Nephron (organoid): ENCODE results near the gene ZC3H10.

Source experiments
- H3K27ac Mint-ChIP-seq, 3 experiments: 2 replicates each; pipeline ENCODE4 v1.8.0; 2020; ENCODE audit warnings: mixed read lengths in 3 of 3, mild to moderate bottlenecking in 2 of 3, moderate library complexity in 1 of 3
- H3K27me3 Mint-ChIP-seq: 2 replicates; pipeline ENCODE4 v1.8.0; 2021; ENCODE audit warnings: low read depth, mild to moderate bottlenecking, moderate library complexity, mixed read lengths
- H3K36me3 Mint-ChIP-seq: 2 replicates; pipeline ENCODE4 v1.8.0; 2020; ENCODE audit warnings: low read depth, mixed read lengths
- H3K4me1 Mint-ChIP-seq: 2 replicates; pipeline ENCODE4 v1.8.0; 2020; ENCODE audit warnings: mixed read lengths
- H3K4me3 Mint-ChIP-seq, 3 experiments: 2 replicates each; pipeline ENCODE4 v1.8.0; 2020; ENCODE audit warnings: mild to moderate bottlenecking in 3 of 3, mixed read lengths in 3 of 3, moderate library complexity in 2 of 3
- H3K9me3 Mint-ChIP-seq: 2 replicates; pipeline ENCODE4 v1.8.0; 2020; ENCODE audit warnings: mixed read lengths
- TF ChIP-seq, protein P1 (sequence below), 3 experiments: fragments of 200-600 bp; sonication (generic); IDR thresholded peaks; one replicate each; pipeline ENCODE4 v1.5.0; 2021; ENCODE audit warnings: antibody characterized with exemption in 3 of 3; ENCODE audit not compliant: unreplicated experiment in 3 of 3

ZC3H10 gene

DNA sequence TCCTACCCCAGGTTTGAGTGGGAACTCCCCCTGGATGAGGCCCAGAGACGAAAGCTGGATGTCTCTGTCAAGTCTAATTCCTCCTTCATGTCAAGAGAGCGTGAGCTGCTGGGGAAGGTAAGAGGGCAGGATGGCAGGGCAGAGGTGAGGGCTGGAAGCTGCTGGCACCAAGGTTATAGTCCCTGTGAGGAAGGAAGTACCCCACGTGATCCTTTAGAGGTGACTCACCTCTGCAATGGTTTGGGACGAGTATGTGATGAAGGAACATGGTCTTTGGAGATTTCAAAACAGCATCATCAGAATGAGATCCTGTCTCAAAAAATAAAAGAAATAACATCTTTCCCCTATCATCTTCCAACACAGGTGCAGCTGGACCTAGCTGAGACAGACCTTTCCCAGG, 25.2 kb downstream of the ZC3H10 start:
- H3K9me3 Mint-ChIP-seq: no peaks in the 10 kb centered on the region
- peaks cover 12% of the 10 kb centered on the region for H3K4me1 Mint-ChIP-seq
- H3K27me3 Mint-ChIP-seq: no peaks in the 10 kb centered on the region
- H3K36me3 Mint-ChIP-seq: peaks cover 56% of the 10 kb centered on the region
- H3K27ac Mint-ChIP-seq: no peak overlapping the region
- TF ChIP-seq, protein P1, sequence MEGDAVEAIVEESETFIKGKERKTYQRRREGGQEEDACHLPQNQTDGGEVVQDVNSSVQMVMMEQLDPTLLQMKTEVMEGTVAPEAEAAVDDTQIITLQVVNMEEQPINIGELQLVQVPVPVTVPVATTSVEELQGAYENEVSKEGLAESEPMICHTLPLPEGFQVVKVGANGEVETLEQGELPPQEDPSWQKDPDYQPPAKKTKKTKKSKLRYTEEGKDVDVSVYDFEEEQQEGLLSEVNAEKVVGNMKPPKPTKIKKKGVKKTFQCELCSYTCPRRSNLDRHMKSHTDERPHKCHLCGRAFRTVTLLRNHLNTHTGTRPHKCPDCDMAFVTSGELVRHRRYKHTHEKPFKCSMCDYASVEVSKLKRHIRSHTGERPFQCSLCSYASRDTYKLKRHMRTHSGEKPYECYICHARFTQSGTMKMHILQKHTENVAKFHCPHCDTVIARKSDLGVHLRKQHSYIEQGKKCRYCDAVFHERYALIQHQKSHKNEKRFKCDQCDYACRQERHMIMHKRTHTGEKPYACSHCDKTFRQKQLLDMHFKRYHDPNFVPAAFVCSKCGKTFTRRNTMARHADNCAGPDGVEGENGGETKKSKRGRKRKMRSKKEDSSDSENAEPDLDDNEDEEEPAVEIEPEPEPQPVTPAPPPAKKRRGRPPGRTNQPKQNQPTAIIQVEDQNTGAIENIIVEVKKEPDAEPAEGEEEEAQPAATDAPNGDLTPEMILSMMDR (IDR thresholded peaks at IDR 0.05; ENCODE audit: unreplicated experiment in 3 of 3): no peak
- H3K4me3 Mint-ChIP-seq: no peak overlapping the region

- Mint-ChIP-seq H3K27me3 (no peaks in the 10 kb centered on the region), H3K4me3 (no peak overlapping the region), H3K36me3 (peaks cover 49% of the 10 kb centered on the region), H3K27ac (no peak overlapping the region), H3K4me1 (peaks cover 12% of the 10 kb centered on the region), H3K9me3 (no peaks in the 10 kb centered on the region)
- TF ChIP-seq, protein P1 (IDR thresholded peaks at IDR 0.05; ENCODE audit: unreplicated experiment in 3 of 3): no peak
These were observed 25.8 kb downstream of the ZC3H10 start for GRCh38 chr12:56143870-56144269.

DNA sequence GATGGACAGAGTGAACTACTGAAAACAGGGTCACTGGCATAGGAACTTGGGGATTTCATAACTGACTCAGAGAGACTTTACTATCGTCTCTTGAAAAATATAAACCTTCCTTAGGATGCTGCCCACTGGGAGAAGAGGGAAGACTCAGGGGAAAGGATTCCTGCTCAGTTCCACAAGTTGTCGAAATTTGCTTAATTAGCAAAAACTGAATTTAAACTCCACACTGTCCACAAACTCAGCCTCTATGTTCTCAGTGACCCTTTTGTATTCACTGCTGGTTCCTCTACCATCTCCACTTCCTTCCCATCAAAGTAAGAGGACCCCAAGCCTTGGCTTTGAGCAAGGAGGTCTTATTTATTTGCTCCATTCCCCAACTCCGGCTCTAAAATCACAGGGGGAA, 27.2 kb downstream of the ZC3H10 start:
- H3K4me3 Mint-ChIP-seq: no peak overlapping the region
- H3K36me3 Mint-ChIP-seq: peaks cover 36% of the 10 kb centered on the region
- TF ChIP-seq, protein P1 (IDR thresholded peaks at IDR 0.05; ENCODE audit: unreplicated experiment in 3 of 3): no peak
- no peaks in the 10 kb centered on the region for H3K9me3 Mint-ChIP-seq
- H3K27ac Mint-ChIP-seq: peak overlapping the region in 2 of 3 experiments; percentile 6 to 37
- H3K27me3 Mint-ChIP-seq: no peaks in the 10 kb centered on the region
- peaks cover 15% of the 10 kb centered on the region for H3K4me1 Mint-ChIP-seq

- peaks cover 25% of the 10 kb centered on the region for H3K36me3 Mint-ChIP-seq
- no peaks in the 10 kb centered on the region for H3K9me3 Mint-ChIP-seq
- peak overlapping the region in 1 of 3 experiments; percentile 2 for H3K4me3 Mint-ChIP-seq
- H3K27ac Mint-ChIP-seq: peak overlapping the region; percentile 81 to 90 (median 81)
- H3K4me1 Mint-ChIP-seq: peaks cover 28% of the 10 kb centered on the region
- TF ChIP-seq, protein P1 (IDR thresholded peaks at IDR 0.05; ENCODE audit: unreplicated experiment in 3 of 3): no peak
- H3K27me3 Mint-ChIP-seq: no peaks in the 10 kb centered on the region
These were observed 28.7 kb downstream of the ZC3H10 start for GRCh38 chr12:56146492-56147460.

DNA sequence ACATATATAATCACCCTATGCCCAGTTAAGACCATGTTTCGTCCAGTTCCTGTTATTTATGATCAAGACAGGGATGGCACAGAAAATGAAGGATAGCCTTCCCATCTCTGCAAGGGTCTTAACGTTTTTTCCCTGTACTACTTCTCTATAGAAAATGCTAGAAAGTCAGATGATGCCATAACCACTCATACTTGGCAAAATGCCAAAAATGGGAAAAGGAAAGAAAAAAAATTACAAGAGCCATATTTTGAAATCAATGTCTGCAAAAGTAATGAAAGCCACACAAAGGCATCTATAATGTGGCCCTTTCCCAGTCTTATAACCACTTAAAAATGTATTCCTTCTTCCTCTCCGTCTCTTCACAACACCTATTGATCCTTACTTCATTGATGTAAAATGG, 32.5 kb downstream of the ZC3H10 start:
- Mint-ChIP-seq H3K27me3 (no peaks in the 10 kb centered on the region), H3K36me3 (peaks cover 10% of the 10 kb centered on the region), H3K4me3 (peak overlapping the region; percentile 73 to 99 (median 97)), H3K9me3 (no peaks in the 10 kb centered on the region), H3K27ac (peak overlapping the region; percentile 67 to 87 (median 76)), H3K4me1 (peaks cover 62% of the 10 kb centered on the region)
- TF ChIP-seq, protein P1 (IDR thresholded peaks at IDR 0.05; ENCODE audit: unreplicated experiment in 3 of 3): no peak
